Measurements from ENCODE around the gene GCC2. TPM values are rescaled to one million over a fixed set of nuclear protein-coding genes. Genes with fewer than 3 reads are reported as not detected.
A peak's percentile ranks its signal among the peaks of the same experiment; 100 is the strongest.

Gene GCC2
- total and polyA plus RNA-seq, 9 of the 15 experiments (the other 6 are each of a cell fraction or from before 2014, with no cell fraction given), result 11.4 to 35.7 (median 19.9) TPM

GRCh38 chr2:108533832-108534583, 85.0 kb downstream of the GCC2 start, which contains the start of gene LIMS1 (continued):
- TF ChIP-seq CXXC5 (CRISPR knock-in tag; IDR thresholded peaks at IDR 0.05) (peak; percentile 61; the same call in 1 of the 2 replicates), ZNF764 (CRISPR knock-in tag; IDR thresholded peaks at IDR 0.05; ENCODE audit: low read depth) (no peak), L3MBTL2 (IDR thresholded peaks at IDR 0.05) (peak; percentile 82), CBX1 (IDR thresholded peaks at IDR 0.05; ENCODE audit: low read depth) (peak; percentile 81; the same call in 1 of the 2 replicates), ID3 (CRISPR knock-in tag; IDR thresholded peaks at IDR 0.05) (no peak), ID3 (tag; IDR thresholded peaks at IDR 0.05) (peak; percentile 48; the same call in 1 of the 2 replicates), POLR2B (IDR thresholded peaks at IDR 0.05; ENCODE audit: low read depth, partially characterized antibody) (peak; percentile 89), SUPT5H (IDR thresholded peaks at IDR 0.05) (peak; percentile 94), KLF1 (tag; IDR thresholded peaks at IDR 0.05) (peak; percentile 53; the same call in 1 of the 2 replicates), ESRRA (IDR thresholded peaks at IDR 0.05; ENCODE audit: borderline replicate concordance, low read depth) (peak; percentile 47; the same call in 1 of the 2 replicates), LCOR (CRISPR knock-in tag; IDR thresholded peaks at IDR 0.05) (peak; percentile 43; the same call in 1 of the 2 replicates), ATF2 (CRISPR knock-in tag; IDR thresholded peaks at IDR 0.05) (0 out of 2 replicates have a peak, but pooled peaks have one; percentile 33), HDAC8 (tag; IDR thresholded peaks at IDR 0.05) (0 out of 2 replicates have a peak, but pooled peaks have one; percentile 44), ILK (tag; IDR thresholded peaks at IDR 0.05; ENCODE audit: borderline replicate concordance, low read depth) (no peak), CCNT2 (IDR thresholded peaks at IDR 0.05; ENCODE audit: borderline replicate concordance, extremely low read depth, insufficient read length, low read depth, low read length) (peak; percentile 52), ZBTB17 (CRISPR knock-in tag; IDR thresholded peaks at IDR 0.05) (no peak), PML (IDR thresholded peaks at IDR 0.05; ENCODE audit: low read length) (peak; percentile 76; the same call in 1 of the 2 replicates), TAF7 (tag; IDR thresholded peaks at IDR 0.05) (0 out of 2 replicates have a peak, but pooled peaks have one; percentile 48), SP1 (CRISPR knock-in tag; IDR thresholded peaks at IDR 0.05) (peak; percentile 89), ETS2 (tag; IDR thresholded peaks at IDR 0.05; ENCODE audit: borderline replicate concordance, poor library complexity, severe bottlenecking) (no peak)
